Activated CD4-positive, alpha-beta T cell treated with anti-CD3 and anti-CD28 coated beads, Interleukin-2, amount 50 U/mL, for 48 hours (primary cell): ENCODE results near the gene BACE1.

ENCODE experiments used
- DNase-seq, 2 experiments: peaks; one replicate each; pipeline ENCODE4 v3.0.0-alpha.2; 2020

The BACE1 gene

DNA sequence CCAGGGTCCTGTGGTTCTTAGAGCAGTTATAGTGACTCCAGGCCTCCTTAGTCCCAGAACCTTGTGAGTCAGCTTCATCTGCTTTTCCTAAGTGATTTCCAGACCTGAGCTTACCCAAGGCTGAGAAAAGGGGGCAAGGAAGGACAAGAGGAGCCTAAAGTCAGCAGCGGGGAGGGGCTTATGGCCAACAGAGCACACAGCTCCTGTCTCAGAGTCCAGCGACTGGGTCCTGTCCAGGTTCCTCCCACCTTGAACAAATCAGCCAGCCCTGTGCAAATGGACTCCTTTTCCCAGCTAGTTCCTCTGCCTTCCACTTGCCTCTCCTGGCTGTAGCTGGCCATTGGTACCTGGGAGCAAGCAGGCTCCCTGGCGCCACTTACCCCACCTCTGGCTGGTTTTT lies 10.9 kb downstream of the BACE1 start:
- DNase-seq, result no peak

DNA sequence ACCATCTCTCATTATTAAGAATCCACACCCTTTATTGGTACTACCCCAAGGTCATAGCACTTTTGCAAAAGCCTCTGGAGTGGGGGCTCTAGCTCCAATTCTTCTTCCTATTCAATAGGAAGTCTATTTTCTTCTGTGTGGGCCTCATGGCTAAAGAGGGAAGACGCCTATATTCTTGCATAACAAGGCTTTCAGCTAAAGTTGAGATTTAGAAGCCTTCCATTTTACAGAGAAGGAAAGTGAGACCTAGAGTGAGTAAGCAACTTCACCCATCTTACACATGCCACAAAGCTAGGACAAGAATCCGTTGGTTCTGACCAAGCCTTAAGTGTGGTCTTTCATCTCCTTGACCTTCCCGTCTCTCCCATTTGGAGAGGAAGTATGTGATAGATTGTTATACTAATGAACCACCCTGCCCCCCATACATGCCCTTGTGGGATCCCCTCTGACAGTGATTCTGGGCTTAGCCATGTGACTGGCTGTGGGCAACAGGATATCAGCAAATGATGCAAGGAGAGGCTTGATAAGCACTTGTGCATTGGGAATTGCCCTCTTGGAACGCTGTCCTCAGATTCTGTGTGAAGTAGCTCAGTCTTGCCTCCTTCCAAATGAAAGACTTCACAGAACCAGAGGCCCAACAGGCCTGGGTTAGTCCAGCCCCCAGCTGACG lies 12.3 kb downstream of the BACE1 start:
- DNase-seq, result no peak

DNA sequence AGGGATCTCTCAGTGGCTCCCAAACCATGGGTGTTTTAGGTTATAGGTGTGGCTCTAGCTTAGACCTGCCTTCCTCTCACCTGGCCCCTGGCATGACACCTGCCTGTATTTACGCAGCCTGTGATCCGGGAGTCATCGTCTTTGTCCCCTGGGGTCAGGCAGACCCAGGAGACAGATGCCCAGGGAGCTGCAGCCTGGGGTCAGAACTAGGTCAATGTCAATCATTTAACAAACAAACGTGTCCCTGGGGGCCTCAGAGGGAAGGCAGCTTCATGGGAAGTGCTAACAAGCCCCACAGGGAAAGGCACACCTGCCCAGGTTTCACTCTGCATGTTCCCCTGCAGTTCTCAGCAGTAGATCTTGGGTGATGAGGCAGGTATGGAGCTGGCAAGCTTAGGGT lies 13.0 kb downstream of the BACE1 start:
- no peak for DNase-seq

DNA sequence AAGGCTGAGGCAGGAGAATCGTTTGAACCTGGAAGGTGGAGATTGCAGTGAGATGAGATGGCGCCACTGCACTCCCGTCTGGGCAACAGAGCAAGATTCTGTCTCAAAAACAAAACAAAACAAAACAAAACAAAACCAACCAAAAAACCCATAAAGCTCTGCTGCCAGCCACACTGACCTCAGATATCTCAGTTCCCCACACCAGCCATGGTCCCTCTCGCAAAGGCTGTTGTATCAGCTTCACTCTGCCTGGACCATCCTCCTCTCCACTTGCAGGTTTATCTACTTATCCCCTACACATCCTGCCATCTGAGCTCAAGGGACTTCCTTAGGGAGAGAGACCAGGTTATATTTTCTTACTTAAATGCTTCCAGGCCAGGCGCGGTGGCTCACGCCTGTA lies 13.8 kb downstream of the BACE1 start:
- no peak for DNase-seq

DNA sequence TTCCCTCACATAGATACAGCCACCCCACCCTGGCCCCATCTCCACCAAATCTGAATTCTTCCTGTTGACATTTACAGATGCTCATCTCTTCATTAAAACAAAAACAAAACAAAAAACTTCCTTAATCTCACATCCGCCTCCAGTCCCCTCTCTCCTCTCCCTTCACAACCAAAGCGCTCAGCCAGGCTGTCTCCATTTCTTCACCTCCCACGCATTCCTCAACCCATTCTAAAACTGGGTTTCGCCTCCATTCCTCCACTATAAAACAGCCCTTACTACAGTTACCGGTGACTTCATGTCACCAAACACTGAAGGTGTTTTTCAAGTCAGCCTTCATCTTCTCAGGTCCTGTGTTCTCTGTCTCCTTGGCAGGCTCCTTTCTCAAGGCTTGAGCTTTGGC lies 15.3 kb downstream of the BACE1 start:
- no peak for DNase-seq

DNA sequence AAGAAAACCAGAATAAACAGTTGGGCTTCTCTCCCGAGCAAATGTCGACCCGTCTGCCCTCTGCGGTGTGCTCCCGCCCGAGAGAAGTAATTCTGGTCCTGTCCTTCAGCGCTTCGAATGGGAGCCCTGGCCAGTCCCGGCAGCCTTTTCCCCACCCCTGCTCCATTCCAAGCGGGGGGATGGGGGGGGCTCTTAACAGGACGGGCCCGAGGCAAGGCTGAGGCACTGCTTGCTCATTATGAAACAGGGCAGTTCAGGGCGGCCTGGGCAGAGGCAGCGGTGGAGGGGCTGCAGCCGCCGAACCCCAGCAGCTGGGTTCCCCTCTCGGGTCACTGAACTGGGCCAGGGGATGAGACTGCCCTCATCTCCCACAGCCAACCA lies 15.8 kb downstream of the BACE1 start:
- no peak for DNase-seq

DNA sequence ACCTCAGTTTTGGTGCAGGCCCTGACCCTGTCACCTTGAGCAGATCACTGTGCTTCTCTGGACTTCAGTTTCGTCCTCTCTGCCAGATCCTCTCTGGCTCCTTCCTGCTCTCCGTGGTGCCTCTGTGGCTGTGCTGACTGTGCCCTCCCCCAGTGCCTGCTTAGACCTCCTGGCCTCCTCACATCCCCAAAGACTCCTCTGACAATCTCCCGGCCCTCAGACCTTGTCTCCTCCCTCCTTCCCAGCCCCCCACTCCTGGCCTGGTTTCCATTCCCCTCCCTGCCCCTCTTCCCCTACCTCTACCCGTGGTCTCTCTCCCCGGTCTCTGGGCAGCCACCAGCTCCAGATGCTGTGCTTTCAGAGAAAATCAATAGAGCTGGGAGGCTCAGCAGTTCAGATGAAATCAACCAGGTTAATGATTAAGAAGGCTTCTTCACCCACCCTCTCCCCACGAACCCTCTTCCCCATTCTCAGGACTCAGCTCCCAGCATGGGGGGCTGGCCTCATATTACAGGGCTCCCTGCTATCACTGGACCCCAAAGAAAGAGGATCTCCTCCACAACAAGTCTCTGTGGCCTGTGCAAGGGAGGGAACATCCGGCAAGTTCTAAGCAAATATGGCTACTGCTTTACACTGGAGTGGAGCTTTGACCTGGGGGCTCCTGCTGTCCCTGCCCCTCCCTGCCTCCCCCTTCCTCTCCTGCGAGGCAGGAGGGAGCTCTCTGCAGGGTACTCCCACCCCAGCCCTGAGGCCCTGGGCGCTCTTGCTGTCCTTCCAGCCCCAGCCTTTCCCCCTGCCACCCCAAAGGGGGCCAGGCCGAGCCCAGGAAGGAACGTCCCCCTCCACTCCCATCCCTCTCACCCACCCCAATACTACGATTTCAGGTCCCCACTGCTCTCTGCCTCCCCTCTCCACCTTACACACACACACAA lies 16.4 kb downstream of the BACE1 start:
- DNase-seq, result no peak

DNA sequence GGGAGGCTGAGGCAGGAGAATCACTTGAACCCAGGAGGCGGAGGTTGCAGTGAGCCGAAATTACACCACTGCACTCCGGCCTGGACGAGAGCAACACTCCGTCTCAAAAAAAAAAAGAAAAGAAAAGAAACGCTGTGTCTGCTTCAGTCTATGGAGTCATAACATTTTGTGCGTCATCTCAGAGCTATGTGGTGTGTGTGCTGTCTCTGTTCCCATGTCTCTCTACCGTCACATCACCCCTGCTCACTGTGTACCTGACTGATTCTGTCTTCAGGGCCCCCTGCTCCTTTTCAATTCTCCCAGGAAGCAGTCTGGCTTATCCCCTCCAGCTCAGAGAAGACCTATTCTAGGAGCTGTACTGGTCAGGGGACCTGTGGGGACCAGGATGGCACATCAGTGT lies 17.9 kb downstream of the BACE1 start:
- no peak for DNase-seq

DNA sequence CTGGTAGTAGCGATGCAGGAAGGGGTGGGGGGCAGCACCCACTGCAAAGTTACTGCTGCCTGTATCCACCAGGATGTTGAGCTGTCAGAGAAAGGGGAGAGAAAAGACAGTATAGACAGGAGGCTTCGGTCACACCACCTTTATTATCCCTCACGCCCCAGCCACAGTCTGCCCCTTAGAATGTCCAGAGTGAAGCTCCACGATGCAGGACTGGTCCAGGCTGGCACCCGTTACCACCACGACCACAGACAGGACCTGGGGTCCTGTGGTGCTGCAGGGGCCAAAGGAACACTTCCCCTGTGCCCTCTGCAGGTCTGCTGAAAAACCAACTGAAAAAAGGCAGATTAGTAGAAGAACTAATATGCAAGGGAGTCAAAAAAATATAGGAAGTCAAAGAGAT lies 19.2 kb downstream of the BACE1 start:
- DNase-seq, result no peak

DNA sequence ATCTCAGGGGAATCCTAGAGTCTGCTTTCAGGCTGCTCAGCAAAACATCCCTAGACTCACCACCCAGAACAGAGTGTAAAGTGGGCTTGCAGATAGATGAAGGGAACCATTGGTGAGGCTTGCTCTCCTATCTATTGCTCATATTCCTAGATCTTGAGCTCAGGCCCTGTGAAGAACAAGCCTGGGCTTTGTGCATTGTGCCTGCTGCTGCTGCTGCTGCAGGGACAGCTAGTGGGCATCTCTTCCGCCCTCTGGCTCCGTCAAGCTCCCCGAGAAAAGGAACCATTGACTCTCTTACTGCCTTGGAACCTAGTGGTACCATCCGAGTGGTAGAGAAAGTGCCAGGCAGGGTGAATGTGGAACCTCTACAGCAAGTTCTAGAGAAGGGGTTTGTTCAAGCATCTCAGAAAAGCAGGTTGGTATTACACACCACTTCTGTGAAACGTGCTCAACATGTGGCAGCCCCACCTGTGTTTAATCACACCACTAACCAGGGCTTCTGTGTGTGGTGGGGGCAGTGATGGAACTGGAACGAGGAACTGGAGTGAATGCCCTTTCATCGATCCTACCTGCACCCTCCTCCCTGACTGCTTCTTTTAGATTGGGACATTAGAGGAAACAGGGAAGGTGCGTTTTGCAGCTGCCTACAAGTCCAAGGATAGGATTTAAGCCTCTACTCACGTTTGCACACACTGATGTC lies 20.5 kb downstream of the BACE1 start:
- DNase-seq, result no peak

DNA sequence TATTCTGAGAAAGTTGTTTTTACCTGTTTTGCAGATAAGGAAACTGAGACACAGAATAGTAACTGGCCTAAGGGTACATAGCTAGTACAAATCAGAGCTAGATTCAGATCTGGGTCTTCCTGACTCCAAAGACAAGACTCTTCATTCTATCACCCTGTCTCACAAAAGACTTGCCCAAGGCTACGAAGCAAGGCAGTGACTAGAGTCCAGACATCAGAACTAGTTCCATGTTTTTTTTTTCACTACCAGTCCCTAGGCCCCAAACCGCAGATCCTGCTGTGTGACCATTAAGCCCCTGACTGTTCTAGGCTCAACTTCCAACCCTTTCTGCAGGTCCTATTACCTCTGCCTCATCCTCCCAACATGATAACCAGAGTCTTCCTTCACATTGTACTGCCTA lies 23.4 kb downstream of the BACE1 start:
- DNase-seq, result no peak

DNA sequence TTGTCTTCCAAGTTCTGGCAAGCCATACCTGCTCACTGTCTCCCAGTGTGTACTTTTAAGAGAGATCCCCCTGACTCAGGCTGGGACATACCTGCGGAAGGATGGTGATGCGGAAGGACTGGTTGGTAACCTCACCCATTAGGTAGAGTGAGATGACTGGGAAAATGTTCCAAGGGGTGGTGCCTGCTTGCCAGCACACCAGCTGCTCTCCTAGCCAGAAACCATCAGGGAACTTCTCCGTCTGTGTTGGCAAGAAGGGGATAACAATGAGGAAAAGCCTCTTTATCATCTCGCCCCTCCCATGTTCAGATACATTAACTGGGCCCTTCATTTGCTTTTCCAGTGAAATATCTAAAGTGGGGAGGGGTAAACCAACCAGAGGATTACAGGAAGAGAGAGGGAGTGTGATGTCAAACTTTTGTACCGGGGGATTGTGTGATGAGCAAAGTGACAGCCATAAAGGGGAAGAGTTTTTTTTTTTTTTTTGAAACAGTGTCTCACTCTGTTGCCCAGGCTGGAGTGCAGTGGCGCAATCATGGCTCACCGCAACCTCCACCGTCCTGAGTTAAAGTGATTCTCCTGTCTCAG lies 25.2 kb downstream of the BACE1 start, which contains the start of gene BACE1-AS:
TSS of gene BACE1-AS (plus strand) at position 538 of the 588 bp plus-strand sequence.
- no peak for DNase-seq

DNA sequence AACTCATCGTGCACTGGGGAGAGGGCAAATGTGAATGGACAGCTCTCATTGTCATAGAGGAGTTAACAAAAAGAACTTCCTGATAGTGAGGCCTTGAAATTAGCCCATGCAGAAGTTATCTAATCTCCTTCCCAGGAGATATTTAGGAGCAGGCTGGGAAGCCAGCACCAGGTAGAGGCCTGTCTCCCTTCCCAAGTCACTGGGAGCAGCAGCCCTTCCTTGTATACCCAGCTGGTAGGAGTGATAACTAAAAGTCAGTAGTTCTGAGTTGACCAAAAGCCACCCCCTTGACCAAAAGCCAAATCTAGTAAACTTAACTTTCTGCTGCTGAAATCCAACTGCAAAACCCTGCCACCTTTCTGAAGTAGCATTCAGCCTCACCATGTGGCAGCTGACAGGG lies 26.3 kb downstream of the BACE1 start:
- no peak for DNase-seq

DNA sequence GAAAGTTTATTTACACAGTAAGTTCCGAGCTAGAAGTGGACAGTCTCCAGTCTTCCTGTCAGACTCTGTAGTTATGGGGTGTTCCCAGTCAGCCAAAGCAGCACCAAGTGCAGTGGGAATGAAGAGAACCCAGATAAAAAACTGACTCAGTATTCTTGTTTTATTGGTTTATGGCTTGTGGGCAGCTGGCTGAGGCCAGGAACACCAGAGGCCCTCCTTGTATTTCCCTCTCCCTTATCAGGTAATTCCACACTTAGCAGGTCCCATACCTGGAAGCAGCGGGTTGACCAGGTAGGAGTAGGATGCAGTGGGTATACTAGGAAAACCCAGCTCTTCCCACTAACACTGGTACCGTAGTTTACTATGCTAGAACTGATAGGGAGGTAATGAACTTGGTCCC lies 28.4 kb downstream of the BACE1 start:
- DNase-seq, result no peak

DNA sequence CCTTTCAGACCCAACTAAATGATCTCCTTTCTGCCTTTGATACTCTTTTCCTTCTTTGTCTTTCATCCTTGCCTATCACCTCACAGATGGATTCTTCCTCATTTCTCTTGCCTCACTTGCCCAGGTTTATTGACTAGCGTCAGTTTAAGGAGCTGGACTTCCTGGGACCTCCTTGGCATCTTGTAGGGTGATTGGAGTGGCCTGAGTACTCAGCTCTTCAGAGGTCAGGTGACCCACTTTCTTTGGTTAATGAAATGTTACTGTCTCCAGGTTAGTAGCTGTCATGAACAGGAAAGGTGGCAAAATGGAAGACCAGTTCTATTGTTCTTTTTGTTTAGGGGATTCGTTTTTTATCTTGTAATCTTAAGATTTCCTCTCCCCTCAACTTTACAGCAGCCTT lies 29.5 kb downstream of the BACE1 start:
- no peak for DNase-seq

DNA sequence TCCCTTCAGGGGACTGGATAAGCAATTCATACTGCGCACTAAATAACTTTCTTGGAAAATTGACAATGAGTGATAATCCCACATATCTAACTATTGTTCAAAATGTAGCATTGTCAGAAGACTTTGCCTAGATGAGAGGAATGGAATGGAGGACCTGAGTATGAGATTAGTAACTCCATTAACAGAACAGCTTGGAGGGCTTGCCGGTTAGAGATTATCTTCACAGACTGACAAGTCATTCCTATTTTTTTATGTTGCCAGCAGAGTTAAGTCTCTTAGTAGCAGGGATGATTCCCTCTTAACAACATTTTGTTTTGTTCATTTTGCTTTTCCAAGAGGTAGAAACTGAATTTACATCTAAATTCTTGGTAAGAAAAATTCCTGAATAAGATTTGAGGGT lies 32.0 kb downstream of the BACE1 start:
- no peak for DNase-seq

DNA sequence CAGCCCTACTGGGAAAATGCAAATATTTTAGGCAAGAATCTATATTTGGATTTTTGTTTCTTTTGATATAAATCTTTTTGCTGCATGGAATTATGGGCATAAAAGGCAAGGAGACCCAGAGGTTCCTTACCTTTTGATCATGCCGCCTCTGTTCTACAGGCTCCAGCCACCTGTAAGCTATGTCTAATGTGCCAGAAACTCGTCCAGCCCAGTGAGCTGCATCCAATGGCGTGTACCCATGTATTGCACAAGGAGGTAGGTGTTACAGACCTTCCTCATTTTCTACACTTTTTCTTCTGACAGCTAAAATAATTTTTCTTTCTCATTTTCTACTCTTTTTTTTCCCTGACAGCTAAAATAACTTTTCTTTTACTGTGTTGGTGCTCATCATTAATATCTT lies 33.1 kb downstream of the BACE1 start:
- DNase-seq, result no peak

DNA sequence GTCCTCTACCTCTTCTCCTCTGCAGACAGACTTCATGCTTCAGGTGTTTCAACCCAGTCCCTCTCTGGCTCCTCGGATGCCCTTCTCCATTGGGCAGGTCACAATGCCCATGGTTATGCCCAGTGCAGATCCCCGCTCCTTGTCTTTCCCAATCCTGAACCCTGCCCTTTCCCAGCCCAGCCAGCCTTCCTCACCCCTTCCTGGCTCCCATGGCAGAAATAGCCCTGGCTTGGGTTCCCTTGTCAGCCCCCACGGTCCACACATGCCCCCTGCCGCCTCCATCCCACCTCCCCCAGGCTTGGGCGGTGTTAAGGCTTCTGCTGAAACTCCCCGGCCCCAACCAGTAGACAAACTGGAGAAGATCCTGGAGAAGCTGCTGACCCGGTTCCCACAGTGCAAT lies 34.2 kb downstream of the BACE1 start:
- no peak for DNase-seq

DNA sequence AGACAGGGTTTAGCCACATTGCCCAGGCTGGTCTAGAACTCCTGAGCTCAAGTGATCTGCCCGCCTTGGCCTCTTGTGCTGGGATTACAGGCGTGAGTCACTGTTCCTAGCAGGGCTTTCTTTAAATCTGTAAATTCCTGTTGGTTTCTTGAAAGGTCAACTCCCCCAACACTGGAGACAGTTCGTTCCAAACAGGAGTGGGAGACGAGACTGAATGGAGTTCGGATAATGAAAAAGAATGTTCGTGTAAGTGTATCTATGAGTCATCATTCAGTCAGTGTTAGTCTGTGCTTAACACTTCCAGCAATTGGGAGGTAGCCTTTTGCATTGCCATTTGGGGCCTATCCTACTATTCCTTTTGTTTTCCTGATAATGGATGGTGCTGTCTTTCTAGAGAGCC lies 34.9 kb downstream of the BACE1 start:
- DNase-seq, result no peak

DNA sequence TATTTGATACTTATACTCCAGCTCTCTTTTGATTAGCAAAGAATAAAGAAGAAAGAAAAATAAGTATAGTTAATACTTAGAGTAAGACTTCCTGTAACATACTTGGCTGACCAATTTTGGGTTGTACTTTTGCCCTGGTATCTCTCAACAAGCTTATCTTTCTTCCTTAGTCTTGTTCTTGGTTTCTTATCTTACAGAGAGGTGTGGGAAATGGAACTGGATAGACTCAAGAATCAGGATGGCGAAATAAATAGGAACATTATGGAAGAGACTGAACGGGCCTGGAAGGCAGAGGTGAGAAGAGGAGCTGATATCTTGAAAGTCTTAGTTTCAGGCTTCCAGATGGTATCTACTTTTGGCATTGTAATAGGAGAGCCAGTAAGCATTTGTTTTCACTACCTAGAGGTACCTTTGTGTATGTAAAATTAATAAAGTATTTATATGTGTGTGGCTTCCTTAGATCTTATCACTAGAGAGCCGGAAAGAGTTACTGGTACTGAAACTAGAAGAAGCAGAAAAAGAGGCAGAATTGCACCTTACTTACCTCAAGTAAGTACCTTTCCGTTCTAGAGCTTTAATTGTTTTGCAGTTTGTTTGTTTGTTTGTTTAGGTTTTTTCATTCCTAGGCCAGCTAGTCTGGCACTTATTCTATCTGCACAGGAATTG lies 36.2 kb downstream of the BACE1 start:
- no peak for DNase-seq

DNA sequence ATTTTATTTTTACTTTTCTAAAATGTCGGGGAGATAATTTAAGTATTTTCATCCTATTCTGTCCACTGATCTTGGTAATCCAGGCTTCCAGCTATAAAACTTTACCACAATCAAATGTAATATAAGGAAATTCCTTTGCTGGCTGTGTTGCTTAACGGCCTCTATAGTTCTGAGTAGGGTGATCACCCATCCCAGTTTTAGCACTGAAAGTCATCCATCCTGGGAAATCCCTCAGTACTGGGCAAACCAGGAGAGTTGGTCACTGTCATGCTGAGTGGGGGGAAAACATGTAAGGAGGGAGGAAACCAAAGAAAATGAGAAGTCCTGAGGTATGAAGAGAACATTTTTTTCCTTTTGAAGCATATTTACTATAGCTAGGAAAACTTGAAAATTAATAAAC lies 37.7 kb downstream of the BACE1 start:
- DNase-seq, result no peak

DNA sequence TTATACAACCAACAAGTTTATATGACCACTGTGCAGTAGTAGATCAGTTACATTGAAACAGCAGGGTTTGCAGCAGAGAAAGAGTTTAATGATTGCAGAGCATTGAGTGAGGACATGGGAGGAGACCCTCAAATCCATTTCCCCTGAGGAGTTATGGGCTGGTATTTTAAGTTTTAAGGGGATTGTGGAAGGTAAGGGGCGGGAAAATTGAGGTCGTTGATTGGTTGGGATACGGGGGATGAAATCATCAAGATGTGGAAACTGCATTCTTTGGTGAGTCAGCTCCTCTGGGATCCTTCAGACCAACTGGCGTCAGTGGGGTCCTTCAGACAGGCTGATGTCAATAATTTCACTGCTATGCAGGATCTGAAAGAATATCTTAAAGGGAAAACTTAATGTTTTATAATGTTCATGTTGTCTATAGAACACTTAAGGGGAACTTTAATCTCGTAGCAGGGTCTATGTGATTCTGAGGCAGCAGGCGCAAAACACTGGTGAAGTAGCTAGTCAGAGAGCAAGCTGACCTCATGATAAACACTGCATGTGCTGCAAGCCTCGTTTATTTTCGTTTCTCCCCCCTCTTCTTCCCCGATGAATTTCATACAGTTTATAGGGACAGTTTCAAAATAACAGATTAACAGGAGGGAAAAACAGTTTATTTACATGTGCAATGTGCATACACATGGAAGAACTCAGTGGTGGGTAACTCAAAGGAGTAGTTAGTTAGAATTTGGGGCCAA lies 42.3 kb downstream of the BACE1 start:
- no peak for DNase-seq
